ENCODE data around the gene VENTX. TPM values are rescaled to one million over a fixed set of nuclear protein-coding genes. Genes with fewer than 3 reads are reported as not detected.
A peak's percentile ranks its signal among the peaks of the same experiment; 100 is the strongest.

The VENTX gene
- polyA plus RNA-seq, 1 donor (not counting 4 experiments of a cell fraction or from before 2014, with no cell fraction given), result not detected

DNA sequence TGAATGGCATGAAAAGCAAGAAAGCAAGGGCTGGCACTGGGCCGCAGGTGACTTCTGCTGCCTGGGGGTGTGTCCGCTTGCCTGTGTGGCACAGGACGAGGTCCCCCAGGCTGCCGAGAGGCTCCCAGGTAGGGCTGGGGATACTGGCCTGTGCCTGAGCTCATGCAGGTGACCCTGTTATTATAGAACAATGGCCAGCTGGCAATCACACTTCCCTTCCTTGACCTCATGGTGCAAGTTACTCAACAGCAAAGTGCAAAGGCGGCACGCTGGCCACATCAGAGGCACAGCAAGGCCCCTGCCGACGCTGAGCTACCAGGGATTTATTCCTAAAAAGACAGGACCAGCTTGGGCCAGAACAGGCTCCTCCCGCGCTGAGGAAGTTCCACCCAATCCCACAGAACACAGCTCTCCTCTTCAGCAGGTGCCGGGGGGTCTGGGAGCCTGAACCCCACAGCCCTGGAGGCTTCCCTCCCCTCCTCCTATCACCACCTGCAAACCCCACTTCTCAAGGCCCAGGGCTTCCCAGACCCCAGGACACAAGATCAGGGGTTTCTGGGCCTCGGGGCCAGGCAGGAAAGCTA is 40.4 kb downstream of the VENTX start:
- no peak overlapping the region for H2AFZ ChIP-seq (ENCODE audit: control insufficient read depth, low read length)
- H3K9ac ChIP-seq (ENCODE audit: control insufficient read depth, extremely low read depth, insufficient read depth, low read length), result peak overlapping the region; percentile 65
- peaks cover 31% of the 10 kb centered on the region for H3K79me2 ChIP-seq (ENCODE audit: control insufficient read depth, insufficient read depth, low read length)
- dilution Hi-C loops (cut with MboI; ENCODE audit: extremely low pct_ligation_motif_present, low sequenced_read_pairs), result no loop called here
- peak overlapping the region; percentile 86 for H3K4me2 ChIP-seq (ENCODE audit: control insufficient read depth, extremely low read depth, insufficient read depth, low read depth, low read length)
- FAIRE-seq (no peak), DNase-seq (ENCODE audit: low read depth, low spot score) (no peak)
- no peaks in the 10 kb centered on the region for H3K9me1 ChIP-seq (ENCODE audit: control insufficient read depth, extremely low read depth, insufficient read depth, low read length)
- peak overlapping the region in 2 of 3 experiments; percentile 18 to 31 for H3K4me3 ChIP-seq (ENCODE audit: control insufficient read depth in 2 of 3, extremely low read depth in 1 of 3, insufficient read depth in 2 of 3, low read depth in 1 of 3, low read length in 3 of 3)
- peaks cover 16 to 30% of the 10 kb centered on the region in 2 experiments for H3K36me3 ChIP-seq (ENCODE audit: control insufficient read depth in 2 of 2, extremely low read depth in 1 of 2, insufficient read depth in 2 of 2, low read length in 2 of 2)
- H3K4me1 ChIP-seq (ENCODE audit: control insufficient read depth, extremely low read depth, insufficient read depth, low read length), result peaks cover 37% of the 10 kb centered on the region
- no peaks in the 10 kb centered on the region for H3K27me3 ChIP-seq (ENCODE audit: control insufficient read depth, extremely low read depth, insufficient read depth, low read length)
- H3K9me3 ChIP-seq (ENCODE audit: control insufficient read depth, low read depth, low read length), result no peaks in the 10 kb centered on the region
- no peak for TF ChIP-seq EZH2 (IDR thresholded peaks at IDR 0.05; ENCODE audit: low read length)
- TF ChIP-seq, protein P1, sequence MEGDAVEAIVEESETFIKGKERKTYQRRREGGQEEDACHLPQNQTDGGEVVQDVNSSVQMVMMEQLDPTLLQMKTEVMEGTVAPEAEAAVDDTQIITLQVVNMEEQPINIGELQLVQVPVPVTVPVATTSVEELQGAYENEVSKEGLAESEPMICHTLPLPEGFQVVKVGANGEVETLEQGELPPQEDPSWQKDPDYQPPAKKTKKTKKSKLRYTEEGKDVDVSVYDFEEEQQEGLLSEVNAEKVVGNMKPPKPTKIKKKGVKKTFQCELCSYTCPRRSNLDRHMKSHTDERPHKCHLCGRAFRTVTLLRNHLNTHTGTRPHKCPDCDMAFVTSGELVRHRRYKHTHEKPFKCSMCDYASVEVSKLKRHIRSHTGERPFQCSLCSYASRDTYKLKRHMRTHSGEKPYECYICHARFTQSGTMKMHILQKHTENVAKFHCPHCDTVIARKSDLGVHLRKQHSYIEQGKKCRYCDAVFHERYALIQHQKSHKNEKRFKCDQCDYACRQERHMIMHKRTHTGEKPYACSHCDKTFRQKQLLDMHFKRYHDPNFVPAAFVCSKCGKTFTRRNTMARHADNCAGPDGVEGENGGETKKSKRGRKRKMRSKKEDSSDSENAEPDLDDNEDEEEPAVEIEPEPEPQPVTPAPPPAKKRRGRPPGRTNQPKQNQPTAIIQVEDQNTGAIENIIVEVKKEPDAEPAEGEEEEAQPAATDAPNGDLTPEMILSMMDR (optimal IDR thresholded peaks at IDR 0.05 in 1 of 3, IDR thresholded peaks at IDR 0.05 in 1 of 3, conservative IDR thresholded peaks at IDR 0.05 in 1 of 3; ENCODE audit: extremely low read depth in 1 of 3, insufficient read depth in 2 of 3, low read length in 3 of 3), result no peak
- H4K20me1 ChIP-seq (ENCODE audit: control insufficient read depth, extremely low read depth, insufficient read depth, low read length), result no peaks in the 10 kb centered on the region
- H3K27ac ChIP-seq (ENCODE audit: control insufficient read depth, insufficient read depth, low read length), result peak overlapping the region; percentile 82

DNA sequence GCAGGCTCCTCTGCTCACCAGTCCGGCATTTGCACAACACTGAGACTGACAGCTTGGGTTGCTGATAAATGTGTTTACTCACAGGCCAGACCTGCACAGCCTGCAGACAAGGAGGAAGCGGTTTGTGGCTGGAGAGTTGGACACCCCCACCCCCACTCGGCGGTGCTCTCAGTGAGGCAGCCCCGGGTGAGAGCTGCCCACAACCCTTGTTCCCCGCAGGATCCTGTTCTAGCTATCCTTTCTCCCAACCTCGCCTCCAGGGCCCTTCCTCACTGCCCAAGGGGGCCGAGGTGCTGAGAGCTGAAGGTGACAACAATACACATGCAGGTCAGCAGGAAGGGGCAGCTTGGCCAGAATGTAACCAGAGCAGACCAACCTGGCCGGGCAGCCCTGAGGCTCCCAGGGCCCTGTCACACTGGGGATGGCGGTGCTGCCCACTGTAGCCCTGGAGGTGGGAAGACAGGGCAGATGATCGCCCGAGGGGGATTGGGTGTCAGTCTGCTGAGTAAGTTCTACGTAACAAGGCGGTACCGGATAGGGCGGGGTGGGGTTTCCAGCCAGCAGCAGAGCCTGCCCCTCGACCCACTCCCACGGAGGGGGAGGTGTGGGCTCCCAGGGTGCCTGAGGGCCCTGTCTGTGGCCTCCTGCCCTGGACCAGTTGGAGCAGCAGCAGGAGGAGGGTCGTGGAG is 41.1 kb downstream of the VENTX start:
- Histone ChIP-seq H4K20me1 (ENCODE audit: control insufficient read depth, extremely low read depth, insufficient read depth, low read length) (no peaks in the 10 kb centered on the region), H3K4me3 (ENCODE audit: control insufficient read depth in 2 of 3, extremely low read depth in 1 of 3, insufficient read depth in 2 of 3, low read depth in 1 of 3, low read length in 3 of 3) (peak overlapping the region in 2 of 3 experiments; percentile 11 to 18), H2AFZ (ENCODE audit: control insufficient read depth, low read length) (no peak overlapping the region), H3K36me3 (ENCODE audit: control insufficient read depth in 2 of 2, extremely low read depth in 1 of 2, insufficient read depth in 2 of 2, low read length in 2 of 2) (peaks cover 15 to 29% of the 10 kb centered on the region in 2 experiments), H3K4me1 (ENCODE audit: control insufficient read depth, extremely low read depth, insufficient read depth, low read length) (peaks cover 35% of the 10 kb centered on the region), H3K4me2 (ENCODE audit: control insufficient read depth, extremely low read depth, insufficient read depth, low read depth, low read length) (peak overlapping the region; percentile 86), H3K27ac (ENCODE audit: control insufficient read depth, insufficient read depth, low read length) (peak overlapping the region; percentile 82), H3K9ac (ENCODE audit: control insufficient read depth, extremely low read depth, insufficient read depth, low read length) (peak overlapping the region; percentile 65), H3K27me3 (ENCODE audit: control insufficient read depth, extremely low read depth, insufficient read depth, low read length) (no peaks in the 10 kb centered on the region), H3K9me1 (ENCODE audit: control insufficient read depth, extremely low read depth, insufficient read depth, low read length) (no peaks in the 10 kb centered on the region), H3K9me3 (ENCODE audit: control insufficient read depth, low read depth, low read length) (no peaks in the 10 kb centered on the region), H3K79me2 (ENCODE audit: control insufficient read depth, insufficient read depth, low read length) (peaks cover 25% of the 10 kb centered on the region)
- no peak for TF ChIP-seq EZH2 (IDR thresholded peaks at IDR 0.05; ENCODE audit: low read length)
- TF ChIP-seq, protein P1 (optimal IDR thresholded peaks at IDR 0.05 in 1 of 3, IDR thresholded peaks at IDR 0.05 in 1 of 3, conservative IDR thresholded peaks at IDR 0.05 in 1 of 3; ENCODE audit: extremely low read depth in 1 of 3, insufficient read depth in 2 of 3, low read length in 3 of 3), result peak in 1 of 3 experiments; percentile 8
- DNase-seq (ENCODE audit: low read depth, low spot score) (peak; percentile 79), FAIRE-seq (peak; percentile 85)
- dilution Hi-C loops (cut with MboI; ENCODE audit: extremely low pct_ligation_motif_present, low sequenced_read_pairs), result no loop called here
